GM23248 (cell line): ENCODE results near the gene PDGFD. TPM values are rescaled to one million over a fixed set of nuclear protein-coding genes. Genes with fewer than 3 reads are reported as not detected.

Experiments used
- DNase-seq: peaks from one replicate; pipeline ENCODE4 v3.0.0-alpha.2; 2015
- H2AFZ ChIP-seq: fragments of 200-600 bp; sonication (generic); 2 replicates; pipeline ENCODE4 v1.6.1; 2016; ENCODE audit warnings: antibody characterized with exemption
- H3F3A ChIP-seq: fragments of 200-600 bp; sonication (generic); 2 replicates; pipeline ENCODE4 v1.6.1; 2016; ENCODE audit warnings: mild to moderate bottlenecking, antibody characterized with exemption, mixed run types; ENCODE audit not compliant: insufficient read depth
- H3K27ac ChIP-seq: fragments of 200-600 bp; sonication (generic); 2 replicates; pipeline ENCODE4 v1.5.1; 2016; ENCODE audit warnings: mild to moderate bottlenecking
- H3K27me3 ChIP-seq: fragments of 200-600 bp; sonication (generic); replicated peaks from 2 replicates; pipeline ENCODE4 v1.6.1; 2016; ENCODE audit warnings: mild to moderate bottlenecking; ENCODE audit not compliant: insufficient read depth
- H3K36me3 ChIP-seq: fragments of 200-600 bp; sonication (generic); 2 replicates; pipeline ENCODE4 v1.6.1; 2016; ENCODE audit warnings: low read depth, mild to moderate bottlenecking
- H3K4me1 ChIP-seq: fragments of 200-600 bp; sonication (generic); 2 replicates; pipeline ENCODE4 v1.6.1; 2016; ENCODE audit warnings: mild to moderate bottlenecking; ENCODE audit not compliant: insufficient read depth
- H3K4me2 ChIP-seq: fragments of 200-600 bp; sonication (generic); one replicate; pipeline ENCODE4 v1.6.1; 2016; ENCODE audit warnings: mild to moderate bottlenecking; ENCODE audit not compliant: unreplicated experiment
- H3K4me3 ChIP-seq: fragments of 200-600 bp; sonication (generic); 2 replicates; pipeline ENCODE4 v1.5.1; 2016; ENCODE audit warnings: mild to moderate bottlenecking
- H3K79me2 ChIP-seq: fragments of 200-600 bp; sonication (generic); 2 replicates; pipeline ENCODE4 v1.6.1; 2016; ENCODE audit warnings: mild to moderate bottlenecking; ENCODE audit not compliant: insufficient read depth
- H3K9ac ChIP-seq: fragments of 200-600 bp; sonication (generic); 2 replicates; pipeline ENCODE4 v1.6.1; 2016; ENCODE audit warnings: mild to moderate bottlenecking
- H3K9me2 ChIP-seq: fragments of 200-600 bp; sonication (generic); 2 replicates; pipeline ENCODE4 v1.6.1; 2016; ENCODE audit warnings: mixed run types, mild to moderate bottlenecking, moderate library complexity; ENCODE audit not compliant: insufficient read depth
- H3K9me3 ChIP-seq: fragments of 200-600 bp; sonication (generic); one replicate; pipeline ENCODE4 v1.6.1; 2017; ENCODE audit warnings: low read depth
- H4K20me1 ChIP-seq: fragments of 200-600 bp; sonication (generic); 2 replicates; pipeline ENCODE4 v1.6.0; 2016; ENCODE audit not compliant: insufficient read depth
- EZH2 ChIP-seq: fragments of 200-600 bp; sonication (generic); IDR thresholded peaks from 2 replicates; pipeline ENCODE4 v1.6.1; 2018; ENCODE audit warnings: antibody characterized with exemption, mild to moderate bottlenecking; ENCODE audit not compliant: insufficient read depth, poor library complexity, severe bottlenecking
- EZH2phosphoT487 ChIP-seq: fragments of 200-600 bp; sonication (generic); IDR thresholded peaks from 2 replicates; pipeline ENCODE4 v1.6.1; 2018; ENCODE audit warnings: antibody characterized with exemption, moderate library complexity, mild to moderate bottlenecking, low read depth; ENCODE audit not compliant: insufficient read depth
- WGBS, 2 experiments: methylation state at CpG; one replicate each; pipeline ENCODE4 v1.1.6; 2015 to 2017; ENCODE audit warnings: low lambda C conversion rate in 2 of 2, low coverage in 1 of 2; ENCODE audit errors: missing lambda C conversion rate in 2 of 2; 5-methylcytosine and 5-hydroxymethylcytosine counted together
- in situ Hi-C: fragments of 300-500 bp; cut with MboI; formaldehyde crosslinking; loops from 2 replicates; pipeline ENCODE4 v1.15.0; 2020
- polyA plus RNA-seq: library from polyadenylated mRNA; unstranded; fragments of >200 nt; fragmentation: Nextera tagmentation; extraction: Ambion mirVana; gene quantifications from 2 replicates; pipeline ENCODE4 v1.2.1, GENCODE V29; 2016
- total RNA-seq: library from RNA; depleted of rRNA; stranded (reverse); fragments of >200 nt; shearing (Covaris generic); gene quantifications from 2 replicates; pipeline ENCODE4 v1.2.3, GENCODE V29; 2014

PDGFD gene
- total and polyA plus RNA-seq, 2 experiments from 2014 or later, result 0.81 to 1.3 TPM

DNA sequence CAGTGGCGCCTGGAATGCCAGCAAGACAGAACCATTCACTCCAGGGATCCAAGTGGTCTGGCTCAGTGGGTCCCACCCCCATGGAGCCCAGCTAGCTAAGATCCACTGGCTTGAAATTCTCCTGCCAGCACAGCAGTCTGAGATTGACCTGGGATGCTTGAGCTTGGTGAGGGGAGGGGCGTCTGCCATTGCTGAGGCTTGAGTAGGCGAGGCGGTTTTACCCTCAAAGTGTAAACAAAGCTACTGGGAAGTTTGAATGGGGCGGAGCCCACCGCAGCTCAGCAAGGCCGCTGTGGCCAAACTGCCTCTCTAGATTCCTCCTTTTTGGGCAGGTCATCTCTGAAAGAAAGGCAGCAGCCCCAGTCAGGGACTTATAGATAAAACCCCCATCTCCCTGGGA lies 253.2 kb downstream of the PDGFD start:
- in situ Hi-C loops, result no loop called here
- Histone ChIP-seq H2AFZ (no peak overlapping the region), H3K27me3 (no peaks in the 10 kb centered on the region), H3K4me3 (no peak overlapping the region), H4K20me1 (no peaks in the 10 kb centered on the region), H3K4me2 (no peak overlapping the region), H3F3A (peaks cover 6% of the 10 kb centered on the region; the same call in 1 of the 2 replicates), H3K9ac (no peak overlapping the region), H3K9me3 (no peaks in the 10 kb centered on the region), H3K36me3 (no peaks in the 10 kb centered on the region), H3K79me2 (no peaks in the 10 kb centered on the region), H3K4me1 (peaks cover 11% of the 10 kb centered on the region), H3K9me2 (no peaks in the 10 kb centered on the region), H3K27ac (no peak overlapping the region)
- 80 to 83% methylated on average over 7 of the region's 7 CpGs for WGBS, 2 experiments
- TF ChIP-seq EZH2phosphoT487, result no peak
- no peak for TF ChIP-seq EZH2
- DNase-seq, result no peak

- Histone ChIP-seq H3K9me3 (no peaks in the 10 kb centered on the region), H3K36me3 (no peaks in the 10 kb centered on the region), H3K9me2 (no peaks in the 10 kb centered on the region), H3K4me2 (peak overlapping the region; percentile 32), H3F3A (peaks cover 6% of the 10 kb centered on the region; the same call in 1 of the 2 replicates), H3K27me3 (no peaks in the 10 kb centered on the region), H3K4me3 (no peak overlapping the region), H3K4me1 (peaks cover 11% of the 10 kb centered on the region), H3K79me2 (no peaks in the 10 kb centered on the region), H3K9ac (no peak overlapping the region), H4K20me1 (no peaks in the 10 kb centered on the region), H2AFZ (peak overlapping the region; percentile 78), H3K27ac (no peak overlapping the region; the same call in 1 of the 2 replicates)
- in situ Hi-C loops, result no loop called here
- DNase-seq, result peak; percentile 55
- WGBS, 2 experiments, result 51 to 52% methylated on average over 3 of the region's 3 CpGs
- TF ChIP-seq EZH2phosphoT487, result no peak
- TF ChIP-seq EZH2, result no peak
Observed at GRCh38 chr11:103907548-103908455, 256.1 kb downstream of the PDGFD start.

- Histone ChIP-seq H3F3A (peaks cover 6% of the 10 kb centered on the region; the same call in 1 of the 2 replicates), H3K9me3 (no peaks in the 10 kb centered on the region), H2AFZ (peak overlapping the region; percentile 78; the same call in 1 of the 2 replicates), H3K36me3 (no peaks in the 10 kb centered on the region), H4K20me1 (no peaks in the 10 kb centered on the region), H3K79me2 (no peaks in the 10 kb centered on the region), H3K4me2 (no peak overlapping the region), H3K27ac (no peak overlapping the region), H3K4me1 (peaks cover 11% of the 10 kb centered on the region), H3K9me2 (no peaks in the 10 kb centered on the region), H3K9ac (no peak overlapping the region), H3K27me3 (no peaks in the 10 kb centered on the region), H3K4me3 (no peak overlapping the region)
- no peak for DNase-seq
- 95 to 98% methylated on average over 4 of the region's 4 CpGs for WGBS, 2 experiments
- in situ Hi-C loops, result no loop called here
- TF ChIP-seq EZH2 (no peak), EZH2phosphoT487 (no peak)
Observed at GRCh38 chr11:103907136-103907535, 256.8 kb downstream of the PDGFD start.

GRCh38 chr11:103906291-103906867 lies 257.6 kb downstream of the PDGFD start:
- H3K27ac ChIP-seq, result no peak overlapping the region
- no peak overlapping the region for H3K4me3 ChIP-seq
- H2AFZ ChIP-seq, result no peak overlapping the region
- H3K9ac ChIP-seq, result no peak overlapping the region
- no peaks in the 10 kb centered on the region for H3K9me2 ChIP-seq
- H3F3A ChIP-seq, result peaks cover 6% of the 10 kb centered on the region; the same call in 1 of the 2 replicates
- TF ChIP-seq EZH2, result no peak
- no peak for TF ChIP-seq EZH2phosphoT487
- 86 to 97% methylated on average over 1 of the region's 1 CpG for WGBS, 2 experiments
- no peaks in the 10 kb centered on the region for H4K20me1 ChIP-seq
- H3K79me2 ChIP-seq, result no peaks in the 10 kb centered on the region
- no peaks in the 10 kb centered on the region for H3K36me3 ChIP-seq
- no peak overlapping the region for H3K4me2 ChIP-seq
- in situ Hi-C loops, result no loop called here
- H3K27me3 ChIP-seq, result no peaks in the 10 kb centered on the region
- DNase-seq, result no peak
- H3K9me3 ChIP-seq, result no peaks in the 10 kb centered on the region
- H3K4me1 ChIP-seq, result peaks cover 11% of the 10 kb centered on the region
